Renal cortex interstitium (tissue), 15 donors: ENCODE data around the gene IFITM1. TPM values are rescaled to one million over a fixed set of nuclear protein-coding genes. Genes with fewer than 3 reads are reported as not detected.
"Not testable (repeated sequence)": the region's sequence is repeated elsewhere in the genome, so short reads cannot be mapped to it uniquely, and the experiment has no call there.

Experiments
- DNase-seq, 11 donors: peaks; one replicate each; pipeline ENCODE4 v3.0.0-alpha.2; 2013; ENCODE audit warnings: low read depth in 9 of 11, low spot score in 4 of 11; ENCODE audit errors: extremely low read depth in 1 of 11
- long read RNA-seq, 16 experiments: transcript quantifications; one replicate each; lab custom pipeline, GENCODE V29; 2026
- polyA plus RNA-seq, 3 donors: library from polyadenylated mRNA; unstranded; fragments of 120-200 nt; gene quantifications; one replicate each; pipeline ENCODE4 v1.2.1, GENCODE V29; 2013; ENCODE audit not compliant: insufficient read length in 3 of 3

IFITM1 gene
- 10 to 100 TPM; 36.7 to 47.9 (median 42.5) TPM for polyA plus RNA-seq
- long read RNA-seq, donor 1, transcript IFITM1-202 (2 exons, 855 nt) = major isoform, 37 of 37 reads
- long read RNA-seq, donor 1, partial matches to known transcripts = 0 of 37 reads
- long read RNA-seq, donor 1, other reads (novel, unspliced or antisense) = 0 of 37 reads
- long read RNA-seq, donor 2, transcript IFITM1-202 (2 exons, 855 nt) = major isoform, 32 of 32 reads
- long read RNA-seq, donor 2, partial matches to known transcripts = 0 of 32 reads
- long read RNA-seq, donor 2, other reads (novel, unspliced or antisense) = 0 of 32 reads
- long read RNA-seq, donor 3, transcript IFITM1-202 (2 exons, 855 nt) = major isoform, 38 of 38 reads
- long read RNA-seq, donor 3, partial matches to known transcripts = 0 of 38 reads
- long read RNA-seq, donor 3, other reads (novel, unspliced or antisense) = 0 of 38 reads
- long read RNA-seq, donor 4, transcript IFITM1-202 (2 exons, 855 nt) = major isoform, 35 of 35 reads
- long read RNA-seq, donor 4, partial matches to known transcripts = 0 of 35 reads
- long read RNA-seq, donor 4, other reads (novel, unspliced or antisense) = 0 of 35 reads
- long read RNA-seq, donor 5 = 0 reads
- long read RNA-seq, donor 6, transcript IFITM1-202 (2 exons, 855 nt) = major isoform, 49 of 49 reads
- long read RNA-seq, donor 6, partial matches to known transcripts = 0 of 49 reads
- long read RNA-seq, donor 6, other reads (novel, unspliced or antisense) = 0 of 49 reads
- long read RNA-seq, donor 7, transcript IFITM1-202 (2 exons, 855 nt) = major isoform, 53 of 53 reads
- long read RNA-seq, donor 7, partial matches to known transcripts = 0 of 53 reads
- long read RNA-seq, donor 7, other reads (novel, unspliced or antisense) = 0 of 53 reads
- long read RNA-seq, donor 8, transcript IFITM1-202 (2 exons, 855 nt) = major isoform, 68 of 68 reads
- long read RNA-seq, donor 8, partial matches to known transcripts = 0 of 68 reads
- long read RNA-seq, donor 8, other reads (novel, unspliced or antisense) = 0 of 68 reads
- long read RNA-seq, donor 9, transcript IFITM1-202 (2 exons, 855 nt) = major isoform, 32 of 33 reads
- long read RNA-seq, donor 9, partial matches to known transcripts = 0 of 33 reads
- long read RNA-seq, donor 9, other reads (novel, unspliced or antisense) = 0 of 33 reads
- long read RNA-seq, donor 10, transcript IFITM1-202 (2 exons, 855 nt) = major isoform, 45 of 45 reads
- long read RNA-seq, donor 10, partial matches to known transcripts = 0 of 45 reads
- long read RNA-seq, donor 10, other reads (novel, unspliced or antisense) = 0 of 45 reads
- long read RNA-seq, donor 11, transcript IFITM1-202 (2 exons, 855 nt) = major isoform, 18 of 18 reads
- long read RNA-seq, donor 11, partial matches to known transcripts = 0 of 18 reads
- long read RNA-seq, donor 11, other reads (novel, unspliced or antisense) = 0 of 18 reads
- long read RNA-seq, donor 12, transcript IFITM1-202 (2 exons, 855 nt) = major isoform, 17 of 17 reads
- long read RNA-seq, donor 12, partial matches to known transcripts = 0 of 17 reads
- long read RNA-seq, donor 12, other reads (novel, unspliced or antisense) = 0 of 17 reads
- long read RNA-seq, donor 13 = 0 reads
- long read RNA-seq, donor 14, transcript IFITM1-202 (2 exons, 855 nt) = major isoform, 31 of 31 reads
- long read RNA-seq, donor 14, partial matches to known transcripts = 0 of 31 reads
- long read RNA-seq, donor 14, other reads (novel, unspliced or antisense) = 0 of 31 reads
- long read RNA-seq, donor 15, transcript IFITM1-202 (2 exons, 855 nt) = major isoform, 19 of 19 reads
- long read RNA-seq, donor 15, partial matches to known transcripts = 0 of 19 reads
- long read RNA-seq, donor 15, other reads (novel, unspliced or antisense) = 0 of 19 reads
- long read RNA-seq, donor 16, transcript IFITM1-202 (2 exons, 855 nt) = major isoform, 92 of 92 reads
- long read RNA-seq, donor 16, partial matches to known transcripts = 0 of 92 reads
- long read RNA-seq, donor 16, other reads (novel, unspliced or antisense) = 0 of 92 reads

GRCh38 chr11:313787-314553, at the start of gene IFITM1:
Gene IFITM1 (plus strand): TSS chr11:314040. CDS start chr11:314171, 131 bp downstream.
- DNase-seq = peak in 4 of 11 donors; percentile 63 to 88 (median 70)

GRCh38 chr11:266676-267439, 47.0 kb upstream of the IFITM1 start:
- no peak for DNase-seq

- no peak for DNase-seq
Measured at GRCh38 chr11:267491-267994, 46.3 kb upstream of the IFITM1 start.

GRCh38 chr11:268716-269145, 45.1 kb upstream of the IFITM1 start:
- DNase-seq = not testable (repeated sequence)

- no peak for DNase-seq
Measured at GRCh38 chr11:269146-269890, 44.5 kb upstream of the IFITM1 start.

- DNase-seq = no peak
Measured at GRCh38 chr11:270451-271318, 43.2 kb upstream of the IFITM1 start.

- no peak for DNase-seq
Measured at GRCh38 chr11:271319-271715, 42.5 kb upstream of the IFITM1 start.

- DNase-seq = no peak
Measured at GRCh38 chr11:272195-272930, 41.5 kb upstream of the IFITM1 start.

GRCh38 chr11:272931-273198, 41.0 kb upstream of the IFITM1 start:
- DNase-seq = no peak

GRCh38 chr11:276219-276618, 37.6 kb upstream of the IFITM1 start:
- no peak for DNase-seq

- DNase-seq = no peak
Measured at GRCh38 chr11:278001-278951, 35.6 kb upstream of the IFITM1 start, which contains the start of gene NLRP6. Gene NLRP6 (plus strand): TSS chr11:278407. CDS start chr11:278570, 163 bp downstream.

GRCh38 chr11:279040-279965, 34.5 kb upstream of the IFITM1 start:
- DNase-seq = no peak
